Measurements from ENCODE around the gene TRPM1.

The TRPM1 gene

GRCh38 chr15:31046759-31047359, 54.7 kb downstream of the TRPM1 start:
- DNase-seq: no peak

GRCh38 chr15:31045606-31046005, 55.9 kb downstream of the TRPM1 start:
- DNase-seq: no peak

GRCh38 chr15:31042751-31043150, 58.8 kb downstream of the TRPM1 start:
- no peak for DNase-seq

GRCh38 chr15:31041610-31042009, 59.9 kb downstream of the TRPM1 start:
- no peak for DNase-seq

- no peak for DNase-seq
Observed at GRCh38 chr15:31040611-31041010, 60.9 kb downstream of the TRPM1 start.

GRCh38 chr15:31039961-31040360, 61.6 kb downstream of the TRPM1 start:
- no peak for DNase-seq

GRCh38 chr15:31037731-31038477, 63.6 kb downstream of the TRPM1 start:
- no peak for DNase-seq

GRCh38 chr15:31036783-31037182, 64.7 kb downstream of the TRPM1 start:
- DNase-seq: no peak

GRCh38 chr15:31035610-31036009, 65.9 kb downstream of the TRPM1 start:
- no peak for DNase-seq

GRCh38 chr15:31034152-31034551, 67.4 kb downstream of the TRPM1 start:
- no peak for DNase-seq

GRCh38 chr15:31032961-31033371, 68.6 kb downstream of the TRPM1 start:
- no peak for DNase-seq

GRCh38 chr15:31031471-31032067, 70.0 kb downstream of the TRPM1 start:
- no peak for DNase-seq

- DNase-seq: no peak
Observed at GRCh38 chr15:31027910-31028578, 73.5 kb downstream of the TRPM1 start.

- no peak for DNase-seq
Observed at GRCh38 chr15:31025996-31026395, 75.5 kb downstream of the TRPM1 start.

GRCh38 chr15:31024979-31025378, 76.5 kb downstream of the TRPM1 start:
- no peak for DNase-seq

GRCh38 chr15:31024330-31024729, 77.2 kb downstream of the TRPM1 start:
- DNase-seq: peak; percentile 54

GRCh38 chr15:31023841-31024240, 77.7 kb downstream of the TRPM1 start:
- no peak for DNase-seq

- no peak for DNase-seq
Observed at GRCh38 chr15:31021067-31021665, 80.4 kb downstream of the TRPM1 start.

- DNase-seq: no peak
Observed at GRCh38 chr15:31020542-31020941, 81.0 kb downstream of the TRPM1 start.

GRCh38 chr15:31019986-31020385, 81.5 kb downstream of the TRPM1 start:
- DNase-seq: no peak

GRCh38 chr15:31017311-31017710, 84.2 kb downstream of the TRPM1 start:
- DNase-seq: no peak

GRCh38 chr15:31016446-31016915, 85.0 kb downstream of the TRPM1 start:
- DNase-seq: no peak

GRCh38 chr15:31014608-31014925, 87.0 kb downstream of the TRPM1 start:
- DNase-seq: no peak

Measured in 8988T (cell line).